Activated naive CD4-positive, alpha-beta T cell treated with anti-CD3 and anti-CD28 coated beads, Interleukin-2, amount 50 U/mL, for 16 hours (primary cell): ENCODE data around the gene ADRB2.
"Not testable (repeated sequence)": the region's sequence is repeated elsewhere in the genome, so short reads cannot be mapped to it uniquely, and the experiment has no call there.

Source experiments
- DNase-seq: peaks from one replicate; pipeline ENCODE4 v3.0.0-alpha.2; 2020

The ADRB2 gene

GRCh38 chr5:148856424-148856823 is 30.0 kb downstream of the ADRB2 start:
- no peak for DNase-seq

- no peak for DNase-seq
Measured at GRCh38 chr5:148857474-148857873, 31.1 kb downstream of the ADRB2 start.

- DNase-seq, result no peak
Measured at GRCh38 chr5:148858106-148858505, 31.7 kb downstream of the ADRB2 start.

- no peak for DNase-seq
Measured at GRCh38 chr5:148858547-148858946, 32.1 kb downstream of the ADRB2 start.

GRCh38 chr5:148859703-148860102 is 33.3 kb downstream of the ADRB2 start:
- DNase-seq, result no peak

GRCh38 chr5:148860599-148860998 is 34.2 kb downstream of the ADRB2 start:
- DNase-seq, result no peak

GRCh38 chr5:148861088-148861487 is 34.7 kb downstream of the ADRB2 start:
- DNase-seq, result no peak

GRCh38 chr5:148861696-148862095 is 35.3 kb downstream of the ADRB2 start:
- DNase-seq, result no peak

GRCh38 chr5:148864113-148864841 is 37.9 kb downstream of the ADRB2 start:
- no peak for DNase-seq

- no peak for DNase-seq
Measured at GRCh38 chr5:148866024-148866423, 39.6 kb downstream of the ADRB2 start.

- DNase-seq, result no peak
Measured at GRCh38 chr5:148873120-148873519, 46.7 kb downstream of the ADRB2 start.

GRCh38 chr5:148873690-148874485 is 47.5 kb downstream of the ADRB2 start:
- DNase-seq, result no peak

- no peak for DNase-seq
Measured at GRCh38 chr5:148875205-148875875, 48.9 kb downstream of the ADRB2 start.

- not testable (repeated sequence) for DNase-seq
Measured at GRCh38 chr5:148877436-148877835, 51.0 kb downstream of the ADRB2 start.
